ENCODE measurements around the gene HLA-B.
"Not testable (repeated sequence)": the region's sequence is repeated elsewhere in the genome, so short reads cannot be mapped to it uniquely, and the experiment has no call there.

The HLA-B gene

GRCh38 chr6:31381666-31382065, 24.7 kb upstream of the HLA-B start:
- no peak for DNase-seq

GRCh38 chr6:31379850-31380249, 22.9 kb upstream of the HLA-B start:
- DNase-seq = no peak

GRCh38 chr6:31378721-31379103, 21.7 kb upstream of the HLA-B start:
- no peak for DNase-seq

GRCh38 chr6:31378062-31378720, 21.2 kb upstream of the HLA-B start:
- DNase-seq = no peak

- DNase-seq = no peak
These were observed 20.1 kb upstream of the HLA-B start for GRCh38 chr6:31377029-31377428.

- no peak for DNase-seq
These were observed 18.7 kb upstream of the HLA-B start for GRCh38 chr6:31375699-31376098.

- not testable (repeated sequence) for DNase-seq
These were observed 17.1 kb upstream of the HLA-B start for GRCh38 chr6:31374118-31374517.

- no peak for DNase-seq
These were observed 11.5 kb upstream of the HLA-B start for GRCh38 chr6:31368461-31368860.

- peak; percentile 87 for DNase-seq
These were observed 9.9 kb upstream of the HLA-B start for GRCh38 chr6:31366693-31367470.

- DNase-seq = no peak
These were observed 8.9 kb upstream of the HLA-B start for GRCh38 chr6:31365864-31366263.

- DNase-seq = no peak
These were observed 6.8 kb upstream of the HLA-B start for GRCh38 chr6:31363811-31364210.

GRCh38 chr6:31362751-31363150, 5.8 kb upstream of the HLA-B start:
- no peak for DNase-seq

- no peak for DNase-seq
These were observed 2.6 kb upstream of the HLA-B start for GRCh38 chr6:31359581-31359980.

GRCh38 chr6:31358302-31358701, 1.3 kb upstream of the HLA-B start:
- DNase-seq = no peak

GRCh38 chr6:31357886-31358285, 907 bp upstream of the HLA-B start:
- DNase-seq = no peak

GRCh38 chr6:31356216-31356945, 598 bp downstream of the HLA-B start:
- DNase-seq = peak; percentile 60

- DNase-seq = peak; percentile 41
These were observed 1.4 kb downstream of the HLA-B start for GRCh38 chr6:31355583-31355948.

GRCh38 chr6:31354864-31355582, 2.0 kb downstream of the HLA-B start:
- DNase-seq = peak; percentile 48

GRCh38 chr6:31354158-31354863, 2.7 kb downstream of the HLA-B start:
- peak; percentile 49 for DNase-seq

GRCh38 chr6:31353384-31353945, 3.5 kb downstream of the HLA-B start:
- no peak for DNase-seq

- DNase-seq = peak; percentile 63
These were observed 4.1 kb downstream of the HLA-B start for GRCh38 chr6:31352683-31353383.

- peak; percentile 56 for DNase-seq
These were observed 4.7 kb downstream of the HLA-B start for GRCh38 chr6:31352310-31352682.
